Left ventricle myocardium inferior (tissue), 1 donor: ENCODE data around the gene SYNGR3. TPM values are rescaled to one million over a fixed set of nuclear protein-coding genes. Genes with fewer than 3 reads are reported as not detected.

Experiments used
- DNase-seq: peaks from one replicate; pipeline ENCODE4 v3.0.0-alpha.2; 2020
- H3K27ac ChIP-seq: fragments of 200-600 bp; replicated peaks from 2 replicates; pipeline ENCODE4 v1.8.0; 2021
- H3K27me3 ChIP-seq: fragments of 200-600 bp; 2 replicates; pipeline ENCODE4 v1.8.0; 2021; ENCODE audit warnings: low read depth
- H3K36me3 ChIP-seq: fragments of 200-600 bp; 2 replicates; pipeline ENCODE4 v1.8.0; 2021
- H3K4me1 ChIP-seq: fragments of 200-600 bp; 2 replicates; pipeline ENCODE4 v1.8.0; 2021
- H3K4me3 ChIP-seq: fragments of 200-600 bp; 2 replicates; pipeline ENCODE4 v1.8.0; 2021; ENCODE audit warnings: mild to moderate bottlenecking, moderate library complexity
- H3K9me3 ChIP-seq: fragments of 200-600 bp; replicated peaks from 2 replicates; pipeline ENCODE4 v1.8.0; 2021
- intact Hi-C: fragments of 100-400 bp; cut with micrococcal nuclease; formaldehyde crosslinking; loops from one replicate; pipeline ENCODE4 v1.11.0; 2022
- total RNA-seq: library from RNA; stranded (reverse); fragmentation: NEBNext Ultra II Directional; extraction: Animal tissue kit (Norgen Biotek cat#: 25700); gene quantifications from one replicate; pipeline ENCODE4 v1.2.1, GENCODE V29; 2021
- TF ChIP-seq, protein P1 (sequence below): fragments of 200-600 bp; IDR thresholded peaks from 2 replicates; pipeline ENCODE4 v1.8.0; 2021; ENCODE audit warnings: antibody characterized with exemption, mild to moderate bottlenecking, borderline replicate concordance
- donor health status: DM: no; HTN: yes; CAD: no; lungs with severe emphysema.

Gene SYNGR3
- total RNA-seq, 1 donor from 2014 or later, result 0.38 TPM

DNA sequence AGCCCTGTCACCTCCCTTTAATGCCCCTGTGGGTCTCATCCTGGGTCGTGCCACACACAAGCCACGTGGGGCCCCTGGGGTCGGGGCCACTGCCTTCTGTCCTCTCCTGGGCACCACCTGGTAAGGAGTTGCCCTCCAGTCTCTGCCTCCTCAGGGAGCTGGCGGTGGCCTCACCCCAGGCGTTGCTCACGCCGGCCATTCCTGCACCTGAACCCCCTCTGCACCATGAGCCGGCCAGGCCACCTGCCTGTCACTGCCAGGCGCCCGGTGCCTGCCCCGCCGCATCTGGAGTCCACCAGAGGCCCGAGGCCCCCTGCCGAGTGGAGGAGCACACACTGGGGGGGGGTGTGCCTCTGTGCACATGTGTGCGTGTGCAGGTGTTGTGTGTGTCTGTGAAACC lies 47.3 kb downstream of the SYNGR3 start:
- TF ChIP-seq, protein P1, sequence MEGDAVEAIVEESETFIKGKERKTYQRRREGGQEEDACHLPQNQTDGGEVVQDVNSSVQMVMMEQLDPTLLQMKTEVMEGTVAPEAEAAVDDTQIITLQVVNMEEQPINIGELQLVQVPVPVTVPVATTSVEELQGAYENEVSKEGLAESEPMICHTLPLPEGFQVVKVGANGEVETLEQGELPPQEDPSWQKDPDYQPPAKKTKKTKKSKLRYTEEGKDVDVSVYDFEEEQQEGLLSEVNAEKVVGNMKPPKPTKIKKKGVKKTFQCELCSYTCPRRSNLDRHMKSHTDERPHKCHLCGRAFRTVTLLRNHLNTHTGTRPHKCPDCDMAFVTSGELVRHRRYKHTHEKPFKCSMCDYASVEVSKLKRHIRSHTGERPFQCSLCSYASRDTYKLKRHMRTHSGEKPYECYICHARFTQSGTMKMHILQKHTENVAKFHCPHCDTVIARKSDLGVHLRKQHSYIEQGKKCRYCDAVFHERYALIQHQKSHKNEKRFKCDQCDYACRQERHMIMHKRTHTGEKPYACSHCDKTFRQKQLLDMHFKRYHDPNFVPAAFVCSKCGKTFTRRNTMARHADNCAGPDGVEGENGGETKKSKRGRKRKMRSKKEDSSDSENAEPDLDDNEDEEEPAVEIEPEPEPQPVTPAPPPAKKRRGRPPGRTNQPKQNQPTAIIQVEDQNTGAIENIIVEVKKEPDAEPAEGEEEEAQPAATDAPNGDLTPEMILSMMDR, result no peak
- H3K27me3 ChIP-seq, result no peaks in the 10 kb centered on the region
- intact Hi-C loops, result no loop called here
- peak overlapping the region; percentile 72 for H3K4me3 ChIP-seq
- no peak for DNase-seq
- H3K36me3 ChIP-seq, result peaks cover 38% of the 10 kb centered on the region
- peak overlapping the region; percentile 96 for H3K27ac ChIP-seq
- no peaks in the 10 kb centered on the region for H3K9me3 ChIP-seq
- H3K4me1 ChIP-seq, result peaks cover 96% of the 10 kb centered on the region

- peak overlapping the region; percentile 96 for H3K27ac ChIP-seq
- peaks cover 38% of the 10 kb centered on the region for H3K36me3 ChIP-seq
- TF ChIP-seq, protein P1, result no peak
- no peaks in the 10 kb centered on the region for H3K27me3 ChIP-seq
- no peak for DNase-seq
- intact Hi-C loops, result no loop called here
- peaks cover 96% of the 10 kb centered on the region for H3K4me1 ChIP-seq
- H3K9me3 ChIP-seq, result no peaks in the 10 kb centered on the region
- peak overlapping the region; percentile 72 for H3K4me3 ChIP-seq
Measured at GRCh38 chr16:2037647-2038381, 48.0 kb downstream of the SYNGR3 start.

DNA sequence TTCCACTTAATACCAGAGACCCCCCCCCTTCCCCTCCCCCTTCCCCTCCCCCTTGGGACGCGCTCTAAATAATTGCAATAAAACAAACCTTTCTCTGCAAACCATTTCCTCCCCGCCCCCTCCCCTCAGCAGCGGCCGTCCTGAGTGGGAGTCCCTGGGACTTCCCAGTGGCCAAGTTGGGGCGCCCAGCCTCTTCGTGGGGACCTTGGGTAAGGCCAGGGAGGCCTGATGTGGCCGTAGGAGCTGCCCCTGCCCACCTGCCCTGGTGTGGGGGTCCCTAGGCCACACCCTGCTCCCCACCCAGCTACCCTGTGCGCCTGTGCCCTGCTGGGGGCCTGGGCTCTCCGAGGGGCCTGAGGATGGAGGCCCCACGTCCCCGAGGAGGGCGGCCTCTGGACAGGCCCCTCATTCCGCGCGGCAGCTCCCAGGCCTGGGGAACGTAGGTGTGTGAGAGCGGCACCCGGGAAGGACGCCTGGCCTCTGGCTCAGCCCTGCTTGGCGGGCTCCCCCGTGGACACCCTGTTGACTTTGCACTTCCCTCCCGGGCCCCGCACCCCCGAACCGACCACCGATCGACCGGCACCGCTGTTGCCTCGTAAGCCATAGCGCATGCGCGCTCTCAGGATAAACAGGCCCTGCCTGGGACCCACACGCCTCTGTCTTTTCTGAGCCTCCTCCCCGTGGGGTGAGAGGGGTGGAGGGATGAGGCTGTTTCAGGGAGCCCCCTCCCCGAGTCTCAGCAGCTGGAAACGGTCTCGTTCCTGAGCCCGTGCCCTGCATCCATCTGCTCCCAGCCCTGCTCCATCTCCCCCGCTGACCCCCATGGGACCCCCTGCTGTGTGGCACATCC lies 48.8 kb downstream of the SYNGR3 start:
- TF ChIP-seq, protein P1, result no peak

GRCh38 chr16:2039274-2040031 lies 49.7 kb downstream of the SYNGR3 start:
- TF ChIP-seq, protein P1, result no peak
- peaks cover 99% of the 10 kb centered on the region for H3K4me1 ChIP-seq
- DNase-seq, result peak; percentile 91
- peak overlapping the region; percentile 96 for H3K27ac ChIP-seq
- intact Hi-C loops, result no loop called here
- H3K4me3 ChIP-seq, result peak overlapping the region; percentile 72
- H3K36me3 ChIP-seq, result peaks cover 38% of the 10 kb centered on the region
- H3K27me3 ChIP-seq, result no peaks in the 10 kb centered on the region
- H3K9me3 ChIP-seq, result no peaks in the 10 kb centered on the region

More for the DNA sequence above, 48.8 kb downstream of the SYNGR3 start:
- Histone ChIP-seq H3K27ac (peak overlapping the region; percentile 96), H3K27me3 (no peaks in the 10 kb centered on the region), H3K4me1 (peaks cover 96% of the 10 kb centered on the region), H3K36me3 (peaks cover 38% of the 10 kb centered on the region), H3K4me3 (peak overlapping the region; percentile 72), H3K9me3 (no peaks in the 10 kb centered on the region)
- intact Hi-C loops, result no loop called here
- DNase-seq, result peak; percentile 58

GRCh38 chr16:2040041-2040786 lies 50.4 kb downstream of the SYNGR3 start:
- H3K27ac ChIP-seq, result peak overlapping the region; percentile 96
- H3K4me3 ChIP-seq, result peak overlapping the region; percentile 72
- H3K9me3 ChIP-seq, result no peaks in the 10 kb centered on the region
- no peak for DNase-seq
- peaks cover 100% of the 10 kb centered on the region for H3K4me1 ChIP-seq
- H3K27me3 ChIP-seq, result no peaks in the 10 kb centered on the region
- H3K36me3 ChIP-seq, result peaks cover 38% of the 10 kb centered on the region
- TF ChIP-seq, protein P1, result no peak
- intact Hi-C loops, result no loop called here
